Activated CD4-positive, alpha-beta T cell treated with anti-CD3 and anti-CD28 coated beads, Interleukin-2, amount 10 ng/mL, durations not matched to agents 7 days and 5 days (primary cell): ENCODE data around the gene FUT7. TPM values are rescaled to one million over a fixed set of nuclear protein-coding genes. Genes with fewer than 3 reads are reported as not detected.

Source experiments
- CTCF ChIA-PET: fragments of 350-600 bp; sonication (Branson Sonifier 250); formaldehyde crosslinking; loops from one replicate; lab custom pipeline; 2021; ENCODE audit warnings: antibody characterized with exemption; lab: Charles Lee
- POLR2A ChIA-PET: fragments of 350-600 bp; sonication (Branson Sonifier 250); formaldehyde crosslinking; loops from one replicate; lab custom pipeline; 2021; ENCODE audit warnings: antibody characterized with exemption; lab: Charles Lee
- DNase-seq: peaks from one replicate; pipeline ENCODE4 v3.0.0-alpha.2; 2020
- H3K27ac Mint-ChIP-seq: one replicate; pipeline ENCODE4 v1.8.0; 2021; ENCODE audit warnings: mild to moderate bottlenecking, moderate library complexity, mixed read lengths
- H3K27me3 Mint-ChIP-seq: one replicate; pipeline ENCODE4 v1.8.0; 2021; ENCODE audit warnings: mixed read lengths
- H3K36me3 Mint-ChIP-seq: one replicate; pipeline ENCODE4 v1.8.0; 2021; ENCODE audit warnings: low read depth, mixed read lengths
- H3K4me1 Mint-ChIP-seq: one replicate; pipeline ENCODE4 v1.8.0; 2021; ENCODE audit warnings: mixed read lengths
- H3K4me3 Mint-ChIP-seq: one replicate; pipeline ENCODE4 v1.8.0; 2021; ENCODE audit warnings: mild to moderate bottlenecking, moderate library complexity, mixed read lengths
- H3K9me3 Mint-ChIP-seq: one replicate; pipeline ENCODE4 v1.8.0; 2021; ENCODE audit warnings: mixed read lengths
- total RNA-seq, 2 experiments: library from RNA; stranded (reverse); gene quantifications; one replicate each; pipeline ENCODE4 v1.2.3, GENCODE V29; 2021

The FUT7 gene
- total RNA-seq, 2 experiments from 2014 or later = 8.9 to 10.3 TPM

DNA sequence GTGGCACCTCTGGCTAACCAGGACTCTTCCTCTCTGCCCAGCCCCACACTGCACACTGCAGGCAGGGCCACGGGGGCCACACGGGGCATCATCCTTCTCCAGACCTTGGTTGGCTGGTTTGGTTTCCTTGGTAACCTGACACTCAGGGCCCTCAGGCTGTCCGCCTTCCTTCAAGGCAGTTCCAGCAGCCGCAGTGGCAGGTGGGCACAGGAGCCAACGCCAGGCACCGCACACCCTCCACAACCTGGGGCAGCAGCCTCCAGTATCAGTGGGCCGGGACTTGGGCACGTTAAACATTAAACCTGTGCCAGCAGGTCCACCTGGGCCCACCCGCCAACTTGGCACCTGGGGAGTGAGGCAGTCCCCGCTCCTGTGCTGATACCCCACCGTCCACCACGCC lies 12.1 kb upstream of the FUT7 start:
- H3K9me3 Mint-ChIP-seq = no peaks in the 10 kb centered on the region
- DNase-seq = no peak
- H3K27me3 Mint-ChIP-seq = peaks cover 21% of the 10 kb centered on the region
- no peak overlapping the region for H3K4me3 Mint-ChIP-seq
- H3K27ac Mint-ChIP-seq = no peak overlapping the region
- no peaks in the 10 kb centered on the region for H3K36me3 Mint-ChIP-seq
- H3K4me1 Mint-ChIP-seq = peaks cover 13% of the 10 kb centered on the region
- ChIA-PET POLR2A (no interaction called here), CTCF (interaction anchor here (1.7 to 3.8 kb wide), 3 partner anchors 9 to 201 kb away, joined by 4 to 18 read pairs (median 12); partner anchors contain the start of gene AJM1)

DNA sequence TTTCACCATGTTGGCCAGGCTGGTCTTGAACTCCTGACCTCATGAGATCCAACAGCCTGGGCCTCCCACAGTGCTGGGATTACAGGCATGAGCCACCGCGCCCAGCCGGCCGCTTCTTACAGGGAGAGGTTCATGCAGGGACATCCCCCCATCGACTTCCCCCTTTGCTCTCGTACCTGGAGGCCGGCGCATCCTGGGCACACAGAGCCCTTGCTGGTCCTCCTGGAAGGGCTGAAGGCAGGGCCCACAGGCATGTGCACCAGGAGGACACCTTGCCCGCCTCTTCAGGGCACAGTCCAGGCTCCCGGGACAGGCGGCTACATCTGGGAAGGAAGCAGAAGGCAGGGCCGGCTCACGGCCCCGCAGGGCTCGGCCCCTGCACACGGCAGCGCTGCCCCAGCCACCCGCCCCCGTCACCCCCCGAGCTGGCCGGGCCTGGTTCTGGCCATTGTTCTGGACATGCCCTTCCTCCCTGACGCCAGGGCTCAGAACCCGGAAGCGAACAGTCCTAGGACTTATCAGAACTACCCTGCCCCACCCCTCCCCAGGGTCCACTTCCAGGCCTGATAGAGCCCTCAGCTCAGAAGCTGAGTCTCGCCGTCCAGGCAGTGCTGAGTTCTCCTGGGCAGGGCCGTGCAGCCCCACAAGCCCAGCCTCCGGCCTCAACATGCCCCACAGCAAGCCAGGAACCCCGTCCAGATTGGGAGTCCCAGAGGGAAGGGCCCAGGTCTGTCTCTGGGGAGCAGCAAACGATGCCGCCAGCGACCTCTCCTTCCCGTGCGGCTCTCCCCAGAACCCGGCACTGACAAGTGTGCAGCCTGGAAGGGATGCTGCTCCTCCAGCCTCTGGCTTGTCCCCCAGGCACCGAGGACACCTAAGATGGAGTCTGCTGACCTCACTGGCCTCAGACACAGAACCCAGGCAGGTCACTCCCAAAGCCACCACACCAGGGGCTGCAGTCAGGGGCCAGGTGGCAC lies 11.2 kb upstream of the FUT7 start:
- H3K36me3 Mint-ChIP-seq = no peaks in the 10 kb centered on the region
- H3K4me3 Mint-ChIP-seq = no peak overlapping the region
- CTCF ChIA-PET = interaction anchor here (2.2 to 3.8 kb wide), 2 partner anchors 8 to 13 kb away, joined by 12 to 18 read pairs; no protein-coding TSS in a partner anchor
- no peak for DNase-seq
- no peaks in the 10 kb centered on the region for H3K9me3 Mint-ChIP-seq
- peaks cover 13% of the 10 kb centered on the region for H3K4me1 Mint-ChIP-seq
- no peak overlapping the region for H3K27ac Mint-ChIP-seq
- POLR2A ChIA-PET = no interaction called here
- peaks cover 21% of the 10 kb centered on the region for H3K27me3 Mint-ChIP-seq

DNA sequence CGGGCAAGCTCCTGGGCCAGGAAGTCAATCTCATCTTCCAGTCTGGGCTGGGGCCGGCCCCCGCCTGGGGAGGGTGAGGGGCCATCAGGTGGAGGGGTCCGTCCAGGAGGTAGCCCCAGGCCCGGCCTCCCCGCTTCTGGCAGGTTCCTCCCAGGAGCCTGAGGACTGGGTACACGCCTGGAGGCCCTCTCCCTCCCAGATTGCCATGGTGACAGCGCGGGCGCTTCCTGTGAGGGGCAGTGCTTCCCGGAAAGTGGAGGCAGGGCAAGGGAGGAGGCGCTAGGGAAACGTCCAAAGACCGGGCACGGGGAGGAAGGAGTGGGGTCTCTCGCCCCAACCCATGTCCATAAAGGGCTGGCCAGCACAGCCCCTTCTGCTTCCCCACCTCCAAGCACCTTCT lies 9.2 kb upstream of the FUT7 start:
- Mint-ChIP-seq H3K4me3 (no peak overlapping the region), H3K27ac (no peak overlapping the region), H3K27me3 (peaks cover 6% of the 10 kb centered on the region), H3K36me3 (no peaks in the 10 kb centered on the region), H3K9me3 (no peaks in the 10 kb centered on the region), H3K4me1 (peaks cover 10% of the 10 kb centered on the region)
- DNase-seq = no peak
- CTCF ChIA-PET = interaction anchor here (14.0 kb wide), 1 partner anchor 26 kb away, joined by 157 read pairs; the partner anchor contains the start of gene SAPCD2
- POLR2A ChIA-PET = no interaction called here

DNA sequence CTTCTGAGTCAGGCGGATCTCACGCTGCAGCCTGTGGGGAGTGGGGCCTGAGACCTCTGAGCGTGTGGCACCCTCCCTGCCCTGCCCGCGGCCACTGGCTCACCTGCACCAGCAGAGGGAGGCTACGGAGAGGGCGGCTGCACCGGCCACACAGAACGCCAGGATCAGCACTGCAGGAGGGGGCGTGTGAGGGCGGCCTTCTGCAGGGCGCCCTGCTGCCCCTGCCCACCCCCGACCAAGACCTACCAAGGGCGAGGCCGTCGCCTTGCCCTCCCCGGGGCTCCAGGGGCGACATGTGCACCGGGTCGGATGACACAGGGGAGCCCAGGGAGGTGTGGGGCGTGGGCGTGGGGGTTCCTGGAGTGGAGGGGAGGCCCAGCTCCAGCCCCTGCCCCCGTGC lies 8.7 kb upstream of the FUT7 start:
- no peaks in the 10 kb centered on the region for H3K36me3 Mint-ChIP-seq
- H3K4me1 Mint-ChIP-seq = peaks cover 11% of the 10 kb centered on the region
- H3K27me3 Mint-ChIP-seq = peaks cover 6% of the 10 kb centered on the region
- CTCF ChIA-PET = interaction anchor here (14.0 kb wide), 1 partner anchor 27 kb away, joined by 157 read pairs; the partner anchor contains the start of gene SAPCD2
- DNase-seq = no peak
- POLR2A ChIA-PET = no interaction called here
- no peak overlapping the region for H3K4me3 Mint-ChIP-seq
- H3K27ac Mint-ChIP-seq = no peak overlapping the region
- H3K9me3 Mint-ChIP-seq = no peaks in the 10 kb centered on the region

DNA sequence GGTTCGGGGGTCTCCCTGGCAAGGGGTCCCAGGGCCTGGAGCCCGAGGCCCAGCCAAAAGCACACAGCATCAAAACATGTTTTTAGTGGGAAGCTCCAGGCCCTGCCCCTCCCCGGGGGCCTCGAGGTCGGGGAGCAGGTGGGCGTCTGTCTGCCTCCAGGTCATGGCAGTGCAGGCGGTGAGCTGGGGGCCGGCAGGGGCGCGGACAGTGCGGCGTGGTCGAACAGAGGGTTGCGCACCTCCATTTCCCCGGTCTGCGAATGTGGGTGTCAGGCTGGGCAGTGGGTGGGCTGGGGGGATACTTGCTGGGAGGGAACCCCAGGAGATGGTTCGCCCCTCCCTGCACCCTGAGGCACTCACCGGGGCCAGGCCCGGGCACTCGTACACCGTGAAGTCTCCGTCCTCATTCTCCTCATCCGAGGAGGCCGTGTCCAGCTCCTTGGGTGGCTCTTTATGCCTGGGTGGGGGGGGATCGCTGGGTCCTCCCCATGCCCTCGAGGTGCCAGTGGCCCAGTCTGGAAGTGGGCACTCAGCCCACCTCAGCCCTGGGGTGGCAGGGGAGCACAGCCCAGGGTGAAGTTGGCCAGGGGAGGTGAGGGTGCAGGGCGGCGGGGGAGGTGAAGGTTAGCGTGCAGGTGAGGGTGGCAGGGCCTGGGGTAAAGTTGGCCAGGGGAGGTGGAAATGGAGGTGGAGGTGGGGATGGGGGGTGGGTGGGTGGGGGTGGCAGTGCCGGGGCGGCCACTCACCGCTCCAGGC lies 7.9 kb upstream of the FUT7 start:
- no peaks in the 10 kb centered on the region for H3K36me3 Mint-ChIP-seq
- no peak overlapping the region for H3K4me3 Mint-ChIP-seq
- no peaks in the 10 kb centered on the region for H3K9me3 Mint-ChIP-seq
- ChIA-PET CTCF (interaction anchor here (1.2 to 14.0 kb wide), 2 partner anchors 11 to 28 kb away, joined by 6 to 157 read pairs; partner anchors contain the start of gene SAPCD2), POLR2A (no interaction called here)
- DNase-seq = no peak
- peaks cover 1% of the 10 kb centered on the region for H3K27me3 Mint-ChIP-seq
- H3K27ac Mint-ChIP-seq = no peak overlapping the region
- peaks cover 14% of the 10 kb centered on the region for H3K4me1 Mint-ChIP-seq

DNA sequence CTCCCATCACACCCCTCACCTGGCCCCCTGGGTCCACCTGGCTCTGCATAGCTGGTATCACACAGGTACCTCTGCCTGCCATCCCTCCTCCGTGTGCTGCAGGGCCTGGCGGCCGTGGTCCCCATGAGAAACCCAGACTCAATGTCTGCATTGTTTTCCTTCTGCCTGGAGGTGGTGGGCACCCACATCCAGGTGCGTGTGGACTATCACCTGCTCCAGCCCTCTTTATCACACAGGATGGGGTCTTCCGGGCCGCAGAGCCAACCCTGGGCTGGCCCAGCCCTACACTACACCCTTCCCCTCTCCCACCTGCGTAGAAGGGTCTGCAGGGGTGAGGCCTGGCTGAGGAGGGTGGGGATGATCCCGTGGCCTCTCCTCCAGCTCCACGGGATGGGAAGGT lies 7.0 kb upstream of the FUT7 start:
- no peaks in the 10 kb centered on the region for H3K36me3 Mint-ChIP-seq
- DNase-seq = no peak
- no peaks in the 10 kb centered on the region for H3K27me3 Mint-ChIP-seq
- H3K4me3 Mint-ChIP-seq = no peak overlapping the region
- H3K9me3 Mint-ChIP-seq = no peaks in the 10 kb centered on the region
- CTCF ChIA-PET = interaction anchor here (0.9 to 14.0 kb wide), 3 partner anchors 10 to 29 kb away, joined by 3 to 157 read pairs (median 6); partner anchors contain the start of gene SAPCD2
- POLR2A ChIA-PET = no interaction called here
- peaks cover 14% of the 10 kb centered on the region for H3K4me1 Mint-ChIP-seq
- H3K27ac Mint-ChIP-seq = peak overlapping the region; percentile 57

DNA sequence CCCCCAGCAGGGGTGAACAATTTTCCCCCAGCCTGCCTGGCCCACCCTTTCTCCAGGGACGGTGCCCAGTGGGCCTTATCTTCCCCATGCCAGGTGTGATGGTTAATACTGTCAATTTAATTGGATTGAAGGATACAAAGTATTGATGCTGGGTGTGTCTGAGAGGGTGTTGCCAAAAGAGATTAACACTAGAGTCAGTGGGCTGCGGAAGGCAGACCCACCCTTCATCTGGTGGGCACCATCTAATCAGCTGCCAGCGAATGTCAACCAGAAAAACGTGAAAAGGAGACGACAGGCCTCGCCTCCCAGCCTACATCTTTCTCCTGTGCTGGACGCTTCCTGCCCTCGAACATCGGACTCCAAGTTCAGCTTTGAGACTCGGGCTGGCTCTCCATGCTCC lies 5.6 kb upstream of the FUT7 start:
- no peak for DNase-seq
- H3K27ac Mint-ChIP-seq = no peak overlapping the region
- H3K4me3 Mint-ChIP-seq = no peak overlapping the region
- POLR2A ChIA-PET = no interaction called here
- peaks cover 25% of the 10 kb centered on the region for H3K4me1 Mint-ChIP-seq
- H3K9me3 Mint-ChIP-seq = no peaks in the 10 kb centered on the region
- H3K27me3 Mint-ChIP-seq = no peaks in the 10 kb centered on the region
- H3K36me3 Mint-ChIP-seq = no peaks in the 10 kb centered on the region
- CTCF ChIA-PET = interaction anchor here (0.8 to 14.0 kb wide), 6 partner anchors 8 to 199 kb away, joined by 3 to 157 read pairs (median 5); partner anchors contain the start of genes NPDC1 and SAPCD2

DNA sequence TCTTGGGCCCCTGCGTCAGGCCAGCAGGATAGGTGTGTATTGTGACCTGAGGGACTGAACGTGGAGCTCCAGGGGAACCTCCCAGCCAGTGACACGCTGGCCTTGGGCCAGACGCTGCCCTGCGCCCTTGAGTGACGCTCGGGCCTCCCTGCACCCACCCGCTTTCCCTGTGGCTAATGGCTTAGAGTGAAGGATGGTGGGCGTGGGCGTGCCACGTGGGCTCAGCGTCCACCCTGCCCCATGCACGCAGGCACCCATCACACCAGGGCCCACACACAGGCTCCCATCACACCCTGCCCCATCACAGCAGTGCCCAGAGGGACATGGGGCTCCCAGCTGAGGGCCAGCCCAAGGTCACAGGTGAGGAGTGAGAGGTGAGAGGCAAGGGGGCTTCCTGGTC lies 5.1 kb upstream of the FUT7 start:
- H3K9me3 Mint-ChIP-seq = no peaks in the 10 kb centered on the region
- no peaks in the 10 kb centered on the region for H3K36me3 Mint-ChIP-seq
- H3K27ac Mint-ChIP-seq = no peak overlapping the region
- no peak overlapping the region for H3K4me3 Mint-ChIP-seq
- no peaks in the 10 kb centered on the region for H3K27me3 Mint-ChIP-seq
- no peak for DNase-seq
- POLR2A ChIA-PET = no interaction called here
- CTCF ChIA-PET = interaction anchor here (0.8 to 14.0 kb wide), 8 partner anchors 8 to 309 kb away, joined by 3 to 157 read pairs (median 5); partner anchors contain the start of genes NPDC1 and SAPCD2
- H3K4me1 Mint-ChIP-seq = peaks cover 29% of the 10 kb centered on the region

DNA sequence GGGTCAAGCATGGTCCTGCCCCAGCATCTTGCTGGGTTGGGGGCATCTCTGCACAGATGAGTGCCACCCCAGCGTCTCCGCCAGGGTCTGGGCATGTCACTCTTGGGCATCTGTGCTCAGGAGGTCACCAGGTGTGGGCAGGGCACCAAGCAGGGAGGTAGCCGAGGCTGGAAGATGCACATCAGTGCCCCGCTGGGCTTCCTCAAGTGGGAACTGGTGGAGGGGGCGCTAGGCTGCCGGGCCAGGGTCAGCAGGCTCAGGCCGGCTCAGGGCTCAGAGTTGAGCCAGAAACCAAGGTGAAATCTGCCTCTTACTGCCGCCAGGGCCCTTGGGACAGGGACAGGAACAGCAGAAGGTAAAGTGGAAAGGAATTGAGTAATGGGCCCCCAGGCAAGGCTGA lies 4.0 kb upstream of the FUT7 start:
- Mint-ChIP-seq H3K27ac (no peak overlapping the region), H3K4me1 (peaks cover 33% of the 10 kb centered on the region), H3K9me3 (no peaks in the 10 kb centered on the region), H3K27me3 (no peaks in the 10 kb centered on the region), H3K4me3 (no peak overlapping the region), H3K36me3 (no peaks in the 10 kb centered on the region)
- DNase-seq = no peak
- ChIA-PET POLR2A (no interaction called here), CTCF (interaction anchor here (0.6 to 14.0 kb wide), 44 partner anchors 8 to 308 kb away, joined by 3 to 157 read pairs (median 6); partner anchors contain the start of genes AJM1, C8G, FBXW5 and LCN12)

DNA sequence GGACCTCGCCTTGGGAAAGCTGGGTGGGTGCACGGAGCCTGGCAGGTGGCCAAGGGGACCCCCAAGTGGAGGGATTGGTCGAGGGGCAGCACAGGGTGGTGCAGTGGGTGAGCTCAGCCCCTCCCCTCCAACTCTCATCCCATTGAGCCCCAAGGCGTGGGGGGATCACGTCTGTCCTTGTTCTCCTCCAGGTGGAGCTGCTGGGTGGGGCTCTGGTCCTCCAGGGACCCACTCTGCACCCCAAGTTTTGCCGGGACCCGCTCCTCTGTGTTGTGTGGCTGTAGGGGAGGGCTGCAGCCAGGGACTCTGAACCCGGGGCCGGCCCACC lies 3.6 kb upstream of the FUT7 start:
- CTCF ChIA-PET = interaction anchor here (0.6 to 14.0 kb wide), 55 partner anchors 9 to 307 kb away, joined by 3 to 157 read pairs (median 5); partner anchors contain the start of genes AJM1, C8G, CLIC3 and FBXW5
- POLR2A ChIA-PET = interaction anchor here (0.5 kb wide), 1 partner anchor 223 kb away, joined by 3 read pairs; no protein-coding TSS in a partner anchor
- peak overlapping the region; percentile 61 for H3K4me3 Mint-ChIP-seq
- no peaks in the 10 kb centered on the region for H3K27me3 Mint-ChIP-seq
- peaks cover 38% of the 10 kb centered on the region for H3K4me1 Mint-ChIP-seq
- DNase-seq = no peak
- H3K9me3 Mint-ChIP-seq = no peaks in the 10 kb centered on the region
- peak overlapping the region; percentile 92 for H3K27ac Mint-ChIP-seq
- peaks cover 2% of the 10 kb centered on the region for H3K36me3 Mint-ChIP-seq

DNA sequence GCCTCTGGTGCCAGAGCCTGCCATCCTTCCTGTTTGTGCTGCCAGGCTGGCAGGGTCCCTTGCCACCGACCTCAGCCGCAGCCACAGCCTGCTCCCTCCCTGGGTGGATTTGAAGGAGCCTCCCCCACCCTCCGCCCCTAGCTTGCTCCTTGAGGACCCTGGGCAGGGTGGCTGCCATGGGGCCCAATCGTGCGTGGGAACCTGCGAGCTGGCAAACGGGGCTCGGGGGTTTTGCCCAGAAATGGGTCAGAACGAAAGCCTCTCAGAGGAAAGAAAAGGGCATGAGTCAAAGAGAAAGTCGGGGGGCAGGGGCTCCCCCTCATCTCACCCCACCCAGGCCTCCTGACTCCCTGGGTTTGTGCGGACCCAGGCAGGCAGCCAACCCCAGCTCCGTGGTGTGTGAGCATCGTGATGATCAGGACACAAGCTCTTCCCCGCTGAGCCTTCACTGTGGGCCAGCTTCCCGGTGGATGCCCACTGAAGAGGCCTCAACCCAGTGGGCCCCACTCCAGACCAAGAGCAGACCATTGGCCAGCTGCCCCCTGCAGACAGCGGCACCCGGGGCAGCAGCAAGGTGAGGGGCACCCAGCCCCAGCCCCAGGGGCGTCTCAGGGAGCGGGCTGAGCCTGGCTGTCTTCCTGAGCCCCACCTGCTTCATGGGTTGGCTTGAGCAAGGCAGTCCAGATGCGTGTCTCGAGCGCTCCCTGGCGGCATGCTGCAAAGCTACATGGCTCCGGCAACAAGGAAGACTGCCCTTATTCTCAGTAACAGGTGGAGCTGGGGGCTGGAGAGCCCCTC lies 3.0 kb upstream of the FUT7 start:
- ChIA-PET CTCF (interaction anchor here (0.6 to 14.0 kb wide), 62 partner anchors 9 to 370 kb away, joined by 3 to 157 read pairs (median 4); partner anchors contain the start of genes AJM1, C8G, CLIC3 and FBXW5), POLR2A (interaction anchor here (0.5 kb wide), 1 partner anchor 223 kb away, joined by 3 read pairs; no protein-coding TSS in a partner anchor)
- no peaks in the 10 kb centered on the region for H3K9me3 Mint-ChIP-seq
- H3K36me3 Mint-ChIP-seq = peaks cover 2% of the 10 kb centered on the region
- peaks cover 43% of the 10 kb centered on the region for H3K4me1 Mint-ChIP-seq
- DNase-seq = peak; percentile 91
- H3K27ac Mint-ChIP-seq = peak overlapping the region; percentile 92
- H3K27me3 Mint-ChIP-seq = no peaks in the 10 kb centered on the region
- peak overlapping the region; percentile 61 for H3K4me3 Mint-ChIP-seq
